ENCODE measurements around the gene UGT1A10.

Gene UGT1A10

GRCh38 chr2:233780771-233781170, 144.5 kb downstream of the UGT1A10 start:
- DNase-seq = no peak

- no peak for DNase-seq
Observed at GRCh38 chr2:233789554-233789953, 153.3 kb downstream of the UGT1A10 start.

GRCh38 chr2:233791151-233791882, 155.1 kb downstream of the UGT1A10 start:
- DNase-seq = no peak

GRCh38 chr2:233791883-233792329, 155.7 kb downstream of the UGT1A10 start:
- no peak for DNase-seq

DNA sequence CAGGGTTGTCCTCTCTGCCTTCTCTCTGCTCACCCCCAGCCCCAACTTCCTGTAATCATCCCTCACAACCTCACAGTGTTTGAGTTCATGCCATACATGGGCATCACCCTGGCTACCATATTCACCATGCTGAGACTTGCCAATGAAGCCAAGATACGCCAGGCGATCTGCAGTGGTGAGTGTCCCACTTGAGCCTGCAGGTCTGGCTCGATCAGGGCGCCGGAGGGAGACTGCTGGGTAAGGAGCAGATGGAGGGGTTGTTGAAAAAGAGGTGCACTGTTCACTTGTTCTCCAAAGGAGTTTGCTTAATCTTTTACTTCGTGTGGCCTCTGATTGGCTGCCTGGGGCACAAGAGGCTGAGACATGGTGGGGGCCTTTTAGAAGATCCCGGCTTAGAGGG, 156.5 kb downstream of the UGT1A10 start:
- DNase-seq = no peak

- no peak for DNase-seq
Observed at GRCh38 chr2:233793465-233794127, 157.3 kb downstream of the UGT1A10 start.

GRCh38 chr2:233794128-233794658, 157.9 kb downstream of the UGT1A10 start:
- DNase-seq = no peak

GRCh38 chr2:233795735-233796171, 159.5 kb downstream of the UGT1A10 start:
- DNase-seq = no peak

GRCh38 chr2:233796254-233796653, 160.0 kb downstream of the UGT1A10 start:
- DNase-seq = no peak

- no peak for DNase-seq
Observed at GRCh38 chr2:233798335-233799086, 162.3 kb downstream of the UGT1A10 start.

- DNase-seq = no peak
Observed at GRCh38 chr2:233799087-233799665, 162.9 kb downstream of the UGT1A10 start.

DNA sequence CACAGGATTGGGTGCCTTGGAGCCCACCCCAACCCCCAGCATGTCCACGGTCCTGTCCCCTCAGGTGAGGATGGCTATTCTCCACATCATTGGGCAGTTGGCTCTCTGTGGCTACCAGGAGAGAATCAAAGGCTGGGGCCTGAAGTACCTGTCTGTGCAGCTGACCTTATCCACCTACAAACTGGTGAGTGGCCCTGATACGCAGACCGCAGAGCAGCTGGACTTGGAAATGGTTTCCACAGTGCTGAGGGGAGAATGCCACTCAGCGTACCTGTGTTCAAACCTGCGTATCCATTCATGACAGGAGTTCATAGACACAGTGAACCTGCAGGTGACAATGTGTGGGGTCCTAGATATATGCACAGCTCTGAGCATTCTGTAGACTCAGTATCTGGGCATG, 163.5 kb downstream of the UGT1A10 start:
- DNase-seq = no peak

DNA sequence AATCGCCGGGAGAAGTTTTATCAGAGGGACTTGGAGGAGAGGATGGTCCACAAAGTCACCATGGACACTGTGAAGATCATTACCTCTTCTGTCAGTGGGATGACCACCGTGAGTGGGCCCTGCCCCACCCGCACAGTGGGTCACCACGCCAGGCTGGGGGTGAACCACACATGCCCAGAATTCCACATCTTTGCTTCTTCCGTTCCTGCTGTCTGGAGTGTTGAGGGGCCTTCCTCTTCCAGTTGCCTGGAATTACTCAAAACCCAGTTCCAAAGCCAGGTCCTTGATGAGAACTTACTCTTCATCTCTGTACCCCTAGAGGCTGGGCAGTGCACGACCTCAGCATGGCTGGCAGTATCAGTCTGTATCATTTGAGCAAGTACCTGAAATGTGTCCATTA, 164.0 kb downstream of the UGT1A10 start:
- DNase-seq = no peak

- no peak for DNase-seq
Observed at GRCh38 chr2:233801357-233802131, 165.3 kb downstream of the UGT1A10 start.

GRCh38 chr2:233802132-233802815, 166.0 kb downstream of the UGT1A10 start:
- no peak for DNase-seq

- DNase-seq = no peak
Observed at GRCh38 chr2:233803292-233803911, 167.2 kb downstream of the UGT1A10 start.

DNA sequence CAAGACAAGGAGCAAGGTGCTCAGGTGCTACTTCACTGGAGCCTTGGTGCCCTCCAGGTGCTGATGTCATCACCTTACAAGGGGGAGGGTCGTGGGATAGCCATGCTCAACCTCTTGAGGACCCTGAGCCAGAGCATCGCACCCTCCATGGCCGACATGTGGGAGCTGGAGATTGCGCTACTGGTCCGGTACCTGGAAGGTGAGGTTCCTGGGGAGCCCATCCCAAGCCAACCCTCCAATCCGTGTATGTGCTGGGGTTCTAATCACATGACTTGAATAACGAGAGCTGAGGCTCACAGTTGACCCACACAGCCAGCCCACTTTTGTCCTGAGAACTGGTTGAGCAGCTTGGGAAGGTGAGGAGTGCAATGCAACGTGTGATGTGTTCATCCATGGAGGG, 167.7 kb downstream of the UGT1A10 start:
- no peak for DNase-seq

GRCh38 chr2:233807215-233807865, 171.1 kb downstream of the UGT1A10 start:
- DNase-seq = no peak

DNA sequence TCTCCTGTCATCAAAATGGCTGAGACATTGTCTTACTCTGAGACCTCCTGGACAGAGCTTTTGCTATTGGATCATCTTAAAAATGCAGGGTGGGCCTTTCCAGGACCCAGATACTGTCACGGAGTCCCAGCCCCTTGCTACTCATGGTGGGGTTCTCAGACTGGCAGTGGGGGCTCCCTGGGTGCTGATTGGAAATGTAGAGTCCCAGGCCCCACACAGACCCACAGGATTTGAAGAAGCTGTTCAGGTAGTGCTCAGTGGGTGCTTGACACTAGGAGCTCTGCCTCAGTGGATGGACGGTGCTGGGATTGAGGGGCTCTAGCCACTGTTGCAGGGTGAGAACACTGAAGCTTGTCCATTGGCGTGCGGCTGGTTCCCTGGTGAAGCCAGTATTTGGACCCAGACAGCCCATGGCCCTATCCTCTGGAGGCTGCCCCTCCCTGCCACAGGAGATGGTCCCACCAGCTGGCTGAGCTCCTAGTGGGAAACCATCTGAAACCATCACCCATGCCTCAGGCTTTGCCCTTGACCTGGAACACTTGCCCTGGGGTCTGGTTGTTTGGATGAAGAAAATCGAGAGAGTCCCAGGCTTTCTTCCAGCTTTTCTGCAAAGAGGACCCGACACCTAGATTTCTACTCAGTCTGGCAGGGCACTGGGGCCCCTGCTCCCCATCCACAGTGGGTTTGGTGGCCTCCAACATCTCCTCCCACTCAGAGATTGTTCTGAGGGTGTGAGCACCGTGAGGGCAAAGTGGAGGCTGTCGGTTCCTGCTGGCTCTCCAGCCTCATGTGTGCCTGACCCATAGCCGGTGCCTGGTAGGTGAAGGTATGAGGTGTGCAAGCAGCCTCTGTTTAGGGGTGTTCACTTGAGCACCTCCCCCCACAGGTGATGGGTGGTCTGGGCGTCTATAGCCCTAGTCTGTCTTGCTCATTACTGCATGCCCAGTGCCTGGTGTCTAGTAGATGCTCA, 172.0 kb downstream of the UGT1A10 start:
- no peak for DNase-seq

Data from cerebellar nuclear complex (tissue), 1 donor.